ENCODE data around the gene TRIM50. TPM values are rescaled to one million over a fixed set of nuclear protein-coding genes. Genes with fewer than 3 reads are reported as not detected.
A peak's percentile ranks its signal among the peaks of the same experiment; 100 is the strongest.
"Not testable (repeated sequence)": the region's sequence is repeated elsewhere in the genome, so short reads cannot be mapped to it uniquely, and the experiment has no call there.

The TRIM50 gene
- total and polyA plus RNA-seq, 2 experiments from 2014 or later = 9.8 to 10.8 TPM

DNA sequence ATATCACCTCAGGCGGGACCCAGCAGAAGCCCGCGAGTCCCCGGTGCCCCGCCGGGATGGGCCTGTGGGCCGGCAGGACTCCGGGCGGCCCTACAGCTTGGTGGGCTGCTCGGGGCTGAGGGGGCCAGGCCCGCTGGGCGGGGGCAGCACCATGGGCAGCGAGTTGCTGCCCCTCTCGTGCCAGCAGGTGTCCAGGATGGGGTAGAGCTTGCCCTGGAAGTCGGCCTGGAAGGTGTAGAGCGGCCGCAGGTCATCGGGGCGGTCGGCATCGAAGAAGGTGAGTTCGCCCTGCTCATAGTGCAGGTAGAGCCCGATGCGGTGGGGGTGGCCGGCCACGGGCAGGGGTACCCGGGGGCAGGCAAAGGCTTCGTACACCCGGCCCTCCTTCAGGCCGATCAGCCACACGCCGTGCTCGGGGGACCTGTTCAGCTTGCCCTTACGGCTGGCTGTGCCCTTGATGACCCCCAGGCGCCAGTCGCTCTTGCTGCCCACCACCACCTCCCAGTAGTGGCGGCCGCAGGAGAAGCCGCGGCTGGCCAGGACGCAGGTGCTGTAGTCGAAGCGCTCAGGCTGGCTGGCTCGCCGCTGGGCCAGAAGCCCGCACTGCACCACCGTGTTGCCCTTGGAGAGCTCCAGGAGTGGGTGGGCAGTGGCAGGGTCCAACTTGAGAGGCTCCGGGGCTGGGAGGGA, 14.9 kb downstream of the TRIM50 start:
- no peaks in the 10 kb centered on the region for H3K9me3 ChIP-seq (ENCODE audit: low read depth)
- H2AFZ ChIP-seq = no peak overlapping the region
- peaks cover 4% of the 10 kb centered on the region for H3K79me2 ChIP-seq
- H4K20me1 ChIP-seq (ENCODE audit: insufficient read depth, poor library complexity, severe bottlenecking) = no peaks in the 10 kb centered on the region
- no peak for DNase-seq (ENCODE audit: low spot score)
- no peaks in the 10 kb centered on the region for H3K9me2 ChIP-seq (replicated peaks; ENCODE audit: insufficient read depth)
- no peak for TF ChIP-seq CTCF (IDR thresholded peaks at IDR 0.05; ENCODE audit: poor library complexity)
- TF ChIP-seq EZH2 (IDR thresholded peaks at IDR 0.05; ENCODE audit: borderline replicate concordance) = no peak
- TF ChIP-seq EZH2phosphoT487 (IDR thresholded peaks at IDR 0.05; ENCODE audit: low read depth, severe bottlenecking, unreplicated experiment) = no peak
- H3K27me3 ChIP-seq = no peaks in the 10 kb centered on the region
- H3K27ac ChIP-seq = no peak overlapping the region
- 96% methylated on average over 39 of the region's 48 CpGs for WGBS (ENCODE audit: low lambda C conversion rate, missing lambda C conversion rate)
- peaks cover 6% of the 10 kb centered on the region for H3K4me1 ChIP-seq (ENCODE audit: insufficient read depth)
- H3K4me2 ChIP-seq = no peak overlapping the region
- no peak overlapping the region for H3K4me3 ChIP-seq
- no peaks in the 10 kb centered on the region for H3K36me3 ChIP-seq (replicated peaks; ENCODE audit: insufficient read depth, low read depth)

- H3K79me2 ChIP-seq; H4K20me1 ChIP-seq (ENCODE audit: insufficient read depth, poor library complexity, severe bottlenecking); H3K9me3 ChIP-seq (ENCODE audit: low read depth); H3K9me2 ChIP-seq (replicated peaks; ENCODE audit: insufficient read depth); H3K27ac ChIP-seq; H3K4me2 ChIP-seq; H3K4me3 ChIP-seq; H3K27me3 ChIP-seq; DNase-seq (ENCODE audit: low spot score); H3K36me3 ChIP-seq (replicated peaks; ENCODE audit: insufficient read depth, low read depth); H2AFZ ChIP-seq; H3K4me1 ChIP-seq (ENCODE audit: insufficient read depth): not testable (repeated sequence)
- 92% methylated on average over 7 of the region's 7 CpGs for WGBS (ENCODE audit: low lambda C conversion rate, missing lambda C conversion rate)
These were observed 16.5 kb downstream of the TRIM50 start for GRCh38 chr7:73311421-73311820.

DNA sequence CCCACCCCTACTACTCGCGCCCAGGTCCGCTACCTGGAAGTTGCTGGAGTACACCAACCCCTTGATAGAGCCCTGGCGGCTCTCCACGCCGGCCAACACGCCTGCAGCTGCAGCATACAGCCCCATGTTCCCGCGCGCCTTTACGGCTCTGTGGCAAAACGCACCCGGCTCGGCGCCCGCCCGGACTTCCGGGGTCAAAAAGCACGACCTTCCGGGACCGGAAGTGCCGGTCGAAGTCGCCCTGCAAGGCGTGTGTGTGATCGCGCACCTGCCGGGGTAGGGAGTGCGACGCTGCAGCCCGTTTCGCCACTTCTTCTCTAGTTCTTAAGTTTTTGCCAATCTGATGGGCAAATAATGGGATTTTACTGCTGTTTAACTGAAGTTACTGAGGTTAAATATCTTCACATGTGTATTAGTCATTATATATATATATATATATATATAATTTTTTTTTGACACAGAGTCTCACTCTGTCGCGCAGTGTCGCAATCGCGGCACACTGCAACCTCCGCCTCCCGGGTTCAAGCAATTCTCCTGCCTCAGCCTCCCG, 19.1 kb downstream of the TRIM50 start, which contains the start of gene NSUN5:
NSUN5 (minus strand) TSS at position 162 of the 550 bp plus-strand sequence; CDS start at position 126, 36 bp downstream.
- Histone ChIP-seq H3K9me2 (replicated peaks; ENCODE audit: insufficient read depth) (no peaks in the 10 kb centered on the region), H2AFZ (peak within 1 kb of the TSS; percentile 90), H3K4me3 (peak within 1 kb of the TSS; percentile 75), H3K9me3 (ENCODE audit: low read depth) (no peaks in the 10 kb centered on the region), H3K36me3 (replicated peaks; ENCODE audit: insufficient read depth, low read depth) (no peaks in the 10 kb centered on the region), H4K20me1 (ENCODE audit: insufficient read depth, poor library complexity, severe bottlenecking) (no peaks in the 10 kb centered on the region), H3K27ac (peak within 1 kb of the TSS; percentile 53), H3K27me3 (no peaks in the 10 kb centered on the region), H3K79me2 (peaks cover 8% of the 10 kb centered on the region), H3K4me1 (ENCODE audit: insufficient read depth) (peaks cover 8% of the 10 kb centered on the region), H3K4me2 (peak within 1 kb of the TSS; percentile 91)
- peak; percentile 88 for DNase-seq (ENCODE audit: low spot score)
- WGBS (ENCODE audit: low lambda C conversion rate, missing lambda C conversion rate) = 17% methylated on average over 39 of the region's 40 CpGs
- TF ChIP-seq CTCF (IDR thresholded peaks at IDR 0.05; ENCODE audit: poor library complexity) (no peak), EZH2 (IDR thresholded peaks at IDR 0.05; ENCODE audit: borderline replicate concordance) (no peak), EZH2phosphoT487 (IDR thresholded peaks at IDR 0.05; ENCODE audit: low read depth, severe bottlenecking, unreplicated experiment) (no peak)

- WGBS (ENCODE audit: low lambda C conversion rate, missing lambda C conversion rate) = 14% methylated on average over 31 of the region's 43 CpGs
- Histone ChIP-seq H3K27me3 (no peaks in the 10 kb centered on the region), H3K36me3 (replicated peaks; ENCODE audit: insufficient read depth, low read depth) (no peaks in the 10 kb centered on the region), H3K4me2 (peak overlapping the region; percentile 91), H3K4me3 (peak overlapping the region; percentile 75), H3K9me2 (replicated peaks; ENCODE audit: insufficient read depth) (no peaks in the 10 kb centered on the region), H4K20me1 (ENCODE audit: insufficient read depth, poor library complexity, severe bottlenecking) (no peaks in the 10 kb centered on the region), H3K9me3 (ENCODE audit: low read depth) (no peaks in the 10 kb centered on the region), H2AFZ (peak overlapping the region; percentile 90), H3K27ac (peak overlapping the region; percentile 53), H3K4me1 (ENCODE audit: insufficient read depth) (peaks cover 8% of the 10 kb centered on the region), H3K79me2 (peaks cover 8% of the 10 kb centered on the region)
- DNase-seq (ENCODE audit: low spot score) = peak; percentile 36
- no peak for TF ChIP-seq CTCF (IDR thresholded peaks at IDR 0.05; ENCODE audit: poor library complexity)
These were observed 19.7 kb downstream of the TRIM50 start for GRCh38 chr7:73308074-73308664.

Data from hepatocyte (in vitro differentiated cells).